Ammon's horn (tissue), 1 donor: Measurements from ENCODE around the gene MED9.

Experiments
- DNase-seq: peaks from one replicate; pipeline ENCODE4 v3.0.0-alpha.2; 2016; ENCODE audit warnings: low spot score

The MED9 gene

DNA sequence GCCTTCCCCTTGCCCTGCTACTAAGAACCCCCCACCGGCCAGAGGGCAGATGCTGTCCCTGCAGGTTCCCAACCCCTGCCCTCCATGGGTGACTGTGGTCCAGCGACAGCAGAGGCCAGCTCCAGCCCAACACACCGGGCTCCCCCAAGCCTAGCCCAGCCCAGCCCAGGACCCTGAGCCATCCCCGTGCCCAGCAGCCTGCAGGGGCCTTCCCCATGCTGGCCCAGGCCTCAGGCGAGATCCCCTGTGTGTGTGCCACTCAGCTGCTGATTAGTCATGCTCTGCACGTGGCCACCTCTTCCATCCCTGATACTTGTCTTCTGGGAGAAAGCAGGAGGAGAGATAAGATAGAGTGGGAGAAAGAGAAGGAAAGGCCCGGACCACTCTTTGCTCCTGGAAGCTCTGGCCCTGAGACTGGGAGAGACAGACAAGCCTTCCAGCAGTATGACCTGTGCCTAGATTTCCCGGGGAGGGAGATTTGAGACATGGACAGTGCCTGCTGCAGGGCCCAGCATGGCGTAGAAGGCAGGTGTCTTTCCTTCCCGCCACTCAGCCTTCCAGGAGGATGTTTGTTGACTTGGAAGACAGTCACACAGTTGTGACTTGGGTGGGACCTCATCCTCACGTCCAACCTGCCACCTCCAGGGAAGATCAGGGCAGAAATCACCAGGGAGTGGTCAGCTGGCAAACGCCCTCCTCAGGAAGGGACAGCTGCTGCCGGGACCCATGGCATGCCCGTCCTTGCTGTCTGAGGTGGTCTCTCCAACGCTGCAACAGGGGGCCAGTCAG, 60.7 kb downstream of the MED9 start:
- DNase-seq: no peak

- DNase-seq: no peak
These were observed 61.9 kb downstream of the MED9 start for GRCh38 chr17:17538417-17539391.

DNA sequence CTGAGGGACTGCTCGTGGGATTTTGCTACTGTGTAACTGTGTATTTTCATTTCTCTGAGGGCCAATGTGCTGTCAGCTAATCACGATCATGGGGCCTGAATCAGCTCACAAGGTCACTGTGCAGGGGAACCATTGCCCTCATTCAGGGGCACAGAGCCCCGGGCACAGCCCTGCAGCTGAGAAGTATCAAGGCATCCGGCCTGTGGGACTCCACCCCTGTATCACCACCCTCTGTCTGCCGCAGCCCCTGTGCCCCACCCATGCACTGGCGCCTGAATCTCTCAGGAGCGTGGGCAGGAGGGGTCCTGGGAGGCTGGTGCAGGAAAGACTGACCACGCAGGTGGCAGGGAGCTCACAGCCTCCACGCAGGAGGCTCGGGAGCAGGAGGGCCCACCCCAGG, 62.8 kb downstream of the MED9 start:
- no peak for DNase-seq

DNA sequence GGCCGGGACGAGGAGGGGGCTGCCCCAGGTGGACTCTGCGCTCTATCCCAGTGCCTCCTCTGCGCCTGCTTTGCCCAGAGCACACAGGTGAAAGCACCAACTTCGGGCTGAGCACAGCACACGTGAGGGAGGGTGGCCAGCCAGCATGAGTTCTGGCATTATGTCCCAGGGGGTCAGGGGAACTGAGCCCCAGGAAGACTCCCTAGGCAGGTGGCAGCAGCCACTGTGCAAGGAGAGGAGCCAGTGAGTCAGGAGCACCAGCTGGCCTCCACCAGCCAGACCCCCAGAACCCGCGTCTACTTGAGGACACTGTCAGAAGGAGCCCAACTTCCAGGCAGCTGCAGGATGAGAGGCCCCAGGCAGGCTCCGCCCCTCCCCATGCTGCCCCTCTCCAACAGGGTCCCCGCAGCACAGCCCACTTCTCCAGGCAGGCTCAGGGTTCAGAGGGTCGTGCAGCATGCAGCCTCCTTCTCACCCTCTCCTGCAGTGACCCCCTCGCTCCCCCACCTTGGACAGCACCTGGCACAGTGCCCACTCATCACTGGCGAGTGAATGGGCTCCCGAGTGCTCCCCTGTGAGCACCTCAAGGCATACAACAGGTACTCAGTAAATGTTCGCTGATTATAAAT, 63.6 kb downstream of the MED9 start:
- no peak for DNase-seq

GRCh38 chr17:17540935-17541639, 64.3 kb downstream of the MED9 start:
- DNase-seq: no peak

DNA sequence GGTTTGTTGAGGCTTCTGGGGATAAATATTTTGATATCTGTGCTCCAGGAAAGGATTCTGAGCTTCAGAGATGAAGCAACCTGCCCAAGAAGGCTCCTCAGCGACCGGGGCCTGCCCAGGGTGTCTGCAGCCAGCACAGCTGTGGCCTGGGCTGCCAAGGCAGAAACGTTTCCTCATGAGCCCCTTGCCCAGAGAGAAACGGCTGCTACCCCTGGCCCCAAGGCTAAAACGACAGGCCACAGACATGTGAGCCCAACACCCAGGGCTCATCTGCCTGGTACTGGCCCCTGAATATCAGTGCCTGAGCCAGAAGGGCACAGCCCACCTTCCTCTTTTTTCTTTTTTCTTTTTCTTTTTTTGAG, 64.8 kb downstream of the MED9 start:
- no peak for DNase-seq
